ENCODE data around the gene PPIE. TPM values are rescaled to one million over a fixed set of nuclear protein-coding genes. Genes with fewer than 3 reads are reported as not detected.
"Not testable (repeated sequence)": the region's sequence is repeated elsewhere in the genome, so short reads cannot be mapped to it uniquely, and the experiment has no call there.

The PPIE gene
- total RNA-seq, 1 donor from 2014 or later = 67.1 TPM

DNA sequence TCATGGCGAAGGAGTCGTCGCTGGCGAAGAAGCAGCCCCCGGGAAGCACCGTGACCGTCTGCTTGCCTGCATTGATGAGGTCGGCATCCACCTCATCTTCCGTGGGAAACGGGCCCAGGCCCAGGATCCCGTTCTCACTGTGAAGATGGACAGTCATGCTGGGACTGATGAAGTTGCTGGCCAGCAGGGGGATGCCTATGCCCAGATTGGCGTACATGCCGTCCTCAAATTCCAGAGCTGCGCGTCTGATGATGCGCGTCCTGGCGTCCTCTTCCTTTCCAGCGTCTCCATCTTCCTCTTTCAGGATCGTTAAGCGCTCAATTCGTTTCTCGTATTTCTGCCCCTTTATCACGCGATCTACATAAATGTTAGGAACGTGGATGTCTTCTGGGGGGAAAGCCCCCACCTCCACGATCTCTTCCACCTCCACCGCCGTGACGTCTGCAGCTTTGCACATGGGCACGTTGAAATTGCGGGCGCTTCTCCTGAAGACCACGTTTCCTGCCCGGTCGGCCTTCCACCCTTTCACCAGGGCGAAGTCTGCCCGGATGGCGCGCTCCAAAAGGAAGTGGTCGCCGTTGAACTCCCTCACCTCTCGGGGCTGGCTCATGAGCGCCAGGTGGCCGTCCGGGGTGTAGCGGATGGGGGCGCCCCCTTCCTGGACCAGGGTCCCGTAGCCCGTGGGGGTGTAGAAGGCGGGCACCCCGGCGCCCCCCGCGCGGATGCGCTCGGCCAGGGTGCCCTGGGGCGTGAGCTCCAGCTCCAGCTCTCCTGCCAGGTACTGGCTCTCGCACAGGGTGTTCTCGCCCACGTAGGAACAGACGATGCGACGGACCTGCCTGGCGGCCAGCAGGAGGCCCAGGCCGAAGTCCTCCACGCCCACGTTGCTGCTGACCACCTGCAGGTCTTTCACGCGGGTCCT is 31.7 kb downstream of the PPIE start:
- H3K36me3 ChIP-seq (ENCODE audit: control insufficient read depth, insufficient read depth, low read length); H3K27me3 ChIP-seq (ENCODE audit: control insufficient read depth, insufficient read depth, low read length); FAIRE-seq; H3K4me3 ChIP-seq (ENCODE audit: low read depth, low read length): not testable (repeated sequence)
- peak; percentile 10 for DNase-seq (ENCODE audit: low read depth)

- H3K4me3 ChIP-seq (ENCODE audit: low read depth, low read length); DNase-seq (ENCODE audit: low read depth); H3K36me3 ChIP-seq (ENCODE audit: control insufficient read depth, insufficient read depth, low read length); FAIRE-seq; H3K27me3 ChIP-seq (ENCODE audit: control insufficient read depth, insufficient read depth, low read length): not testable (repeated sequence)
These were observed 32.4 kb downstream of the PPIE start, which contains the start of gene OXCT2 for GRCh38 chr1:39771022-39771532. OXCT2 (minus strand) TSS chr1:39771348; CDS start chr1:39771255, 93 bp downstream.

DNA sequence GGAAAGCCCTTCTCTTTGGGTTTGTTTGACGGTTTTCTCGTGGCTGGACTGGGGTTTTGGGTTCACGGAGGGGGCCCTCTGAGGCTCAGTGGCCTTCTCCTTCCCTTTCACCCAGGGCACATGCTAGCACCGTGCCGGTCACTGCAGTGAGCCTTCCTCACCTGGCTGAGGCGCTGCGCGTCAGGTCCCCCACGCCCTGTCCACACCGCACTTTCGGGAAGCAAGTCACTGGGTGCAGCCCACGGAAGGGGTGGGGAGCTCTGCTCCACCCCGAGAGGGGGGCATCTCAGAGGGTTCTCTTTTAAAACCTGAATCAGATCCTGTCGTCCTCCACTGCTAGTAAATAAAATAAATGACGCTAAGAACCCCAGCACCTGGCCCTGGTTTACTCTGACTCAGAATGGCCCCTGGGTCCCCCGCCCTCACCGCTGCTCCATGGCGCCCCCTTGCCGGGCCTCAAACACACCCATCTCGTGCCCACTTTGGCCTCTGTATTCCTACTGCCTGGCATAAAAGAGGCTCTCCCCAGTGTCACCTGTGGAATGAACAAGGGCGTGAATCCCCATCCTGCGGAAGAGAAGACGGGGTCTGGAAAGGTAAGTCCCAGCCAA is 34.8 kb downstream of the PPIE start:
- H3K27me3 ChIP-seq (ENCODE audit: control insufficient read depth, insufficient read depth, low read length); DNase-seq (ENCODE audit: low read depth); H3K36me3 ChIP-seq (ENCODE audit: control insufficient read depth, insufficient read depth, low read length); H3K4me3 ChIP-seq (ENCODE audit: low read depth, low read length): not testable (repeated sequence)
- FAIRE-seq = peak; percentile 52

DNA sequence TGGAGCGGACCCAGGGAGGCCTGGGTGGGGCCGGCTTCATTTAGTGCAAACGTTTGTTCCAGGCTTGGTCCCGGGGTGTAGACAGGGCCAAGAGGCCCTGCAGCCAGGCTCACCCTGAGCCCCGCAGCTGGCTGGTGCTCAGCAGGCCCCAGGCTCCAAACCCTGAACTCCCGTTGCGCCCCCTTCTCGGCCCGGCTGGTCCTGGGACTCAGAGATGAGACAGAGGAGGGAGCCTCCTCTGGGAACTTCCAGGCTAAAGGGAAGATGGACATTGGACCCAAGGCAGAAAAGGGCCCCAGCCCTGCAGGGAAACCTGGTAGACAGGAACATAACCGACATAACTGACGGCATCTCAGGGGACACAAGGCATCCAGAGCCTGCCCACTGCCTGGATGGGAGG is 36.5 kb downstream of the PPIE start:
- not testable (repeated sequence) for H3K27me3 ChIP-seq (ENCODE audit: control insufficient read depth, insufficient read depth, low read length); H3K36me3 ChIP-seq (ENCODE audit: control insufficient read depth, insufficient read depth, low read length); DNase-seq (ENCODE audit: low read depth); H3K4me3 ChIP-seq (ENCODE audit: low read depth, low read length); FAIRE-seq

- H3K36me3 ChIP-seq (ENCODE audit: control insufficient read depth, insufficient read depth, low read length); H3K27me3 ChIP-seq (ENCODE audit: control insufficient read depth, insufficient read depth, low read length); H3K4me3 ChIP-seq (ENCODE audit: low read depth, low read length); DNase-seq (ENCODE audit: low read depth): not testable (repeated sequence)
- FAIRE-seq = peak; percentile 89
These were observed 37.2 kb downstream of the PPIE start for GRCh38 chr1:39775676-39776399.

DNA sequence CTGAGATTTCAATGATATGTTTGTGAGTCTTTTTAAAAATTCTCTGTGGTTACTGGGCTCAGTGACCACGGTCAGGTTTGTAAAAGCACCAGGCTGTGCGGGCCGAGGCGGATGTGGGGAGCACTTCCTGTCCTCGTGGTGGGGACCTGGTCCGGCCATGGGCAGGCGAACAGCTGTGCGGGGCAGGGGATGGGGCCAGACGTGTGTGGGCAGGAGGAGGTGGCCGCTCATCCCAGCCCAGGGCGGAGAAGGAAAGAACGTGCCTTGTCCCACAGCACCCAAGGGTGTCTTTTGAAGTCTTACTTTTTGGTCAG is 37.7 kb downstream of the PPIE start:
- FAIRE-seq (no peak), DNase-seq (ENCODE audit: low read depth) (no peak)
- H3K36me3 ChIP-seq (ENCODE audit: control insufficient read depth, insufficient read depth, low read length) = no peaks in the 10 kb centered on the region
- H3K27me3 ChIP-seq (ENCODE audit: control insufficient read depth, insufficient read depth, low read length) = peaks cover 5% of the 10 kb centered on the region
- H3K4me3 ChIP-seq (ENCODE audit: low read depth, low read length) = no peak overlapping the region
- TF ChIP-seq, protein P1, sequence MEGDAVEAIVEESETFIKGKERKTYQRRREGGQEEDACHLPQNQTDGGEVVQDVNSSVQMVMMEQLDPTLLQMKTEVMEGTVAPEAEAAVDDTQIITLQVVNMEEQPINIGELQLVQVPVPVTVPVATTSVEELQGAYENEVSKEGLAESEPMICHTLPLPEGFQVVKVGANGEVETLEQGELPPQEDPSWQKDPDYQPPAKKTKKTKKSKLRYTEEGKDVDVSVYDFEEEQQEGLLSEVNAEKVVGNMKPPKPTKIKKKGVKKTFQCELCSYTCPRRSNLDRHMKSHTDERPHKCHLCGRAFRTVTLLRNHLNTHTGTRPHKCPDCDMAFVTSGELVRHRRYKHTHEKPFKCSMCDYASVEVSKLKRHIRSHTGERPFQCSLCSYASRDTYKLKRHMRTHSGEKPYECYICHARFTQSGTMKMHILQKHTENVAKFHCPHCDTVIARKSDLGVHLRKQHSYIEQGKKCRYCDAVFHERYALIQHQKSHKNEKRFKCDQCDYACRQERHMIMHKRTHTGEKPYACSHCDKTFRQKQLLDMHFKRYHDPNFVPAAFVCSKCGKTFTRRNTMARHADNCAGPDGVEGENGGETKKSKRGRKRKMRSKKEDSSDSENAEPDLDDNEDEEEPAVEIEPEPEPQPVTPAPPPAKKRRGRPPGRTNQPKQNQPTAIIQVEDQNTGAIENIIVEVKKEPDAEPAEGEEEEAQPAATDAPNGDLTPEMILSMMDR (IDR thresholded peaks at IDR 0.05; ENCODE audit: insufficient read depth, low read length, severe bottlenecking) = no peak

- DNase-seq (ENCODE audit: low read depth) = no peak
- H3K36me3 ChIP-seq (ENCODE audit: control insufficient read depth, insufficient read depth, low read length) = no peaks in the 10 kb centered on the region
- peaks cover 5% of the 10 kb centered on the region for H3K27me3 ChIP-seq (ENCODE audit: control insufficient read depth, insufficient read depth, low read length)
- TF ChIP-seq, protein P1 (IDR thresholded peaks at IDR 0.05; ENCODE audit: insufficient read depth, low read length, severe bottlenecking) = no peak
- FAIRE-seq = no peak
- H3K4me3 ChIP-seq (ENCODE audit: low read depth, low read length) = no peak overlapping the region
These were observed 38.2 kb downstream of the PPIE start for GRCh38 chr1:39776886-39777285.

DNA sequence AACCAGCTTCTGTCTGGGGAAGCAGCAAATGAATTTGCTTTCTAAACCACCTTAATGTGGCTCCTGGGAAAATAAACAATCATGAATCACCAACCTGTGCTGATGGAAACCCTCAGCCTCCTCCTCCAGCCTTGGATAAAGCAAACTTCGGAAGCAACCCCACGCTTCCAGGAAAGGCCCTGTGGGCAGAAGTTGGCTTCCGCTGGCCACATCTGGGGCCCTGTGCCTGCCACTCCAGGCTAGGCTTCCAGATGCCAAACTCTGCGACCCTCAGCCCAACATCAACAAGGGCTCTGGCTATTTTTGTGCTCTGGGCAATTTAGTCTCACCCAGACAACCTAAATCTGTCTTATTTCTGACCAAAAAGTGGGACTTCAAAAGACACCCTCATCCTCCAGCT is 38.6 kb downstream of the PPIE start:
- H3K36me3 ChIP-seq (ENCODE audit: control insufficient read depth, insufficient read depth, low read length) = no peaks in the 10 kb centered on the region
- DNase-seq (ENCODE audit: low read depth) (peak; percentile 10), FAIRE-seq (peak; percentile 13)
- TF ChIP-seq, protein P1 (IDR thresholded peaks at IDR 0.05; ENCODE audit: insufficient read depth, low read length, severe bottlenecking) = no peak
- H3K27me3 ChIP-seq (ENCODE audit: control insufficient read depth, insufficient read depth, low read length) = peaks cover 5% of the 10 kb centered on the region
- no peak overlapping the region for H3K4me3 ChIP-seq (ENCODE audit: low read depth, low read length)

DNA sequence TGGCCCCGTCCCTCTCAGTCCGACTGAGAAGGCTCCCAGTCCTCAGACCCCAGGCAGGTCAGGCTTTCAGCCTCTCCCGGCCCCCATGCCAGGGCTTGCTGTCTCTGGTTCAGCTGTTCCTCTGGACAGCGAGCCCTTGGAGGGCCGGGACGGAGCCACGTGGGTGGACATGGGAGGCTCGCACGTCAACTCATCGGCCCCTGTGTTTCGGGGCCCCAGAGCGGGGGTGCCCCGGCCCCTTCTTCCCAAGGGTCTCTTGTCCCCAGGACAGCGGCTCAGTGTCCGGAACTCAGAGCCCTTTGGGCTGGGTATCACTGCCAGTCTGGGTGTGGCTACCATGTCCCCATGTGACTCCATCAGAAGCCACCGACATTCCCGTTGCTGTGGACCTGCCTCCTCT is 39.2 kb downstream of the PPIE start:
- DNase-seq (ENCODE audit: low read depth); H3K27me3 ChIP-seq (ENCODE audit: control insufficient read depth, insufficient read depth, low read length); H3K36me3 ChIP-seq (ENCODE audit: control insufficient read depth, insufficient read depth, low read length); H3K4me3 ChIP-seq (ENCODE audit: low read depth, low read length): not testable (repeated sequence)
- peak; percentile 28 for FAIRE-seq

- DNase-seq (ENCODE audit: low read depth); H3K27me3 ChIP-seq (ENCODE audit: control insufficient read depth, insufficient read depth, low read length); H3K36me3 ChIP-seq (ENCODE audit: control insufficient read depth, insufficient read depth, low read length); H3K4me3 ChIP-seq (ENCODE audit: low read depth, low read length): not testable (repeated sequence)
- peak; percentile 50 for FAIRE-seq
These were observed 39.9 kb downstream of the PPIE start for GRCh38 chr1:39778463-39779099.

All from bronchial epithelial cell (primary cell).